HG03064 (cell line): Measurements from ENCODE around the gene SRCIN1.

Experiments used
- ATAC-seq: cut with Tn5 transposase; IDR thresholded peaks from one replicate; pipeline ENCODE4 v1.9.1; 2021; ENCODE audit warnings: low read depth; ENCODE audit not compliant: unreplicated experiment

SRCIN1 gene

DNA sequence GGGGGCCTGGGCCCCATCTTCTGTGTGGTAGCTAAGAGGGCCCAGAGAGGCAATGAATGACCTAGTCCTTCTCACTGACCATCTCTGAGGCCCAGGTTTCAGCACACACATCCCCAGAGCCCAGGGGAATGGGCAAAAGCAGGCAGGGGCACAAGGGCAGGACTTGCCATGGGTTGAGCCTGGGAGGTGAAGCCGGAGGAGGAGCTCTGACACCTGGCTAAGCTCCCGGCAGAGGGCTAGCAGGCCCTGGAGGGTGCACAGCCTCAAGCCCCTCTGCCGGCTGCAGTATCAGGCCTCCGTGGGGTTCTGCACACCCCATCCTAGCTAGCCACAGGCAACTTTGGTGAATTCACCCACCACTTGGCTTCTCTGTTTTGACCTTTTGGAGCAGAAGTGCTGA lies 5.3 kb downstream of the SRCIN1 start:
- no peak for ATAC-seq

DNA sequence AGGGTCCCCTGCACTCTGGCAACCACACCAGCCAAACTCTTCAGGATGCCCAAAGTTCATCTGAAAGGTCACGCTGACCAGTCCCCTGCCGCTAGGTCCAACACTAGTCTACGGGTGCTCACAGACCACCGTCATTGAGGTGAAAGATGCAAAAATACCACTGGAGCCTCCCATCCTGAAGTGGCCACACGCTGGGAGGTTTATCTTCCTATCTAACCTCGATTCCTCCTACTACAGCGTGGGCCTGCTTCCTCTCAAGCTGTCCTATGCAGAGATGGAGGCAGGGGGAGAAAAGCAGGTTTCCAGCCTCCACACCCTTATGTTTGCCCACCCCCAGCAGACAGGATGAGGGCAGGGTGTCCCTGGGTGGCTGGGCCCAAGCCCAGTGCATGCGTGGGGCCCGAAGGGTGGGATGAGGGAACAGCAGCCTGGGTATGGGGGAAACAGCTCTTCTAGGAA lies 6.3 kb downstream of the SRCIN1 start:
- no peak for ATAC-seq

DNA sequence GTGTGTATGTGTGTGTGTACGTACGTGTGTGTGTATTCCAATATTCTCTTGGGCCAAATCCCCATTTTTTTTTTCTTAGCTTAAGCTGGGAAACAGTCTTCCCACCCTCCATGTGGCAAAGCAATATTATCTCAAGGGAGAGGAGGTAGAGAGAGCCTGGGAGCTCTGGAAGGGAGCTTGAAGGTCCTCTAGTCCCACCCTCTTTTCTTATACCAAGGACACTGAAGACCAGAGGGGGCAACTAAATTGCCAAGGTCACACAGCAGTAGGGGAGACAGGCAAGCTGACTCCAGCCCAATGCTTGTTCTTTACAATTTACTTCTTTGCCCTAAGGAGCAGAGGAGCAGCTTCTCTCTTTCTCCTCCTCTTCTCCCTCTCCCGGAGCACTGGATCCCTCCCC lies 6.8 kb downstream of the SRCIN1 start:
- ATAC-seq, result no peak

DNA sequence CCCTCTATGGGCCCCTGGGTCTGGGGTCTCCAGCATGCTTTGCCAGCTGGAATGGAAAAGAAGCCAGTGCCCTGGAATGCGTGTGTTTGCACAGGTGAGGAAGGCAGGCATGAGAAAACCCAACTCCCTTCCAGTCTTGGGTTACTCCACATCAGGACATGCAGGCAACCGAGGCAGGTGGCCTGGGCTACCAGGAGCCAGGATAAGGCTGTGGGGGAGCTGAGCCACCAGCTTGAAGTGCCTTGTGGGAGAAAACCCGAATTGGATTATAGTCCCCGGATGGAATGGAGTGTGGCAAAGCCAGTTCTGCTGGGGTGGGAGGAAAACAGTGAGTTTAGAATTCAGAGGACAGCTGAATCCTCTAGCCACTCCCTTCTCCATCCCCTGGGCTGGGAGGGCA lies 7.2 kb downstream of the SRCIN1 start:
- ATAC-seq, result no peak

DNA sequence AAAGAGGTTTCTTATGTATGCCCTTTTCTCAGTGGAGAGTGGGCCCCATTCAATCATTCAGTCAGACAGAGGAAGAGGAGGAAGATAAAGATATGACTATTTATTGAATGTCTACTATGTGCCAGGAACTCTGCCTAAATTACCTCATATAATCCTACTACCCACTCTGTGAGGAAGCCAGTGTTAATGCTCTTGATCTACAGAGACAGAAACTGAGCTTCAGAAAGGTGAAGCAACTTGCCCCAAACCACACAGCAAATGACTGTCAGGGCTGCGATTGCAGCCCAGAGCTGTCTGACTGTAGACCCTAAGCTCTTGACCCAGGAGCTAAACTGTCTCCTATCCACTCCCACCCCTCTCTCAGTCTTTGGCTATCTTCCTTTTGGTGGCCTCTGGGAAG lies 8.4 kb downstream of the SRCIN1 start:
- no peak for ATAC-seq

DNA sequence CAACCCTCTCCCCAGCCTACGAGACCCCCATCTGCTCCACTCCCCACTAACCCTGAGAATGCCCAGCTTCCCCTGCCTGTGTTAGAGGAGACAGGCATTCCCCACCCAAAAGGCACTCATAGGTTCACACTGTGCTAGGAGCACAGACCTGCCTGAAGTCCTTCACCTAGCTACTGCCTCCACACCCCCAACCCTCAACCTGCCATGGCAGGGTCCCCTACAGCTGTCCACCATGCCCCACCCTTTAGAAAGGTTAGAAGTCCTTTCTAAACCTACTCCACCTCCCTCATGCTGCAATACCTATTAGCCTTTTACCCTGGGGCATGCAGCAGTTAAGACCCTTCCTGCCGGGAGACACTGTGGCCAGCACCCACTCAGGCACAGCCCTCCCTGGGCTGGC lies 9.1 kb downstream of the SRCIN1 start:
- no peak for ATAC-seq

DNA sequence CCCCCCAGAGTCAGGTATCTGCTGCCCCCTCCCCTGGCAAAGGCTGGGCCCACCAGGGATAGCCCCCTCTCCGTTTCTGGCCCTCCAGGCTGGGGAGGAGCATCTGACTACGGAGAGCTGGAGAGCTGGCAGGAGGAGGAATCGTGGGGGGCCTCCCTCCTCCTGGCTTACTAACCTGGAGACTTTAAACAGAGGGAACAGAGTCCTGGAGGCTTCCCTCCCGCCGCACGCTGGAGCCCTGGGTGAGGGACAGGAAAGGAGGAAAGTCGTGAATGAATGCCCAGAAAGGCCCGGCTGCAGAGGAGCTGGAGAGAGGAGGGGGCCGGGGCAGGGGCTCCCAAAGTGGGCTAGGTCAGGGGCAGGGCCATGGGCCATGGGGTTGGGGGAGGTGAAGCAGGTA lies 9.9 kb downstream of the SRCIN1 start:
- ATAC-seq, result no peak

DNA sequence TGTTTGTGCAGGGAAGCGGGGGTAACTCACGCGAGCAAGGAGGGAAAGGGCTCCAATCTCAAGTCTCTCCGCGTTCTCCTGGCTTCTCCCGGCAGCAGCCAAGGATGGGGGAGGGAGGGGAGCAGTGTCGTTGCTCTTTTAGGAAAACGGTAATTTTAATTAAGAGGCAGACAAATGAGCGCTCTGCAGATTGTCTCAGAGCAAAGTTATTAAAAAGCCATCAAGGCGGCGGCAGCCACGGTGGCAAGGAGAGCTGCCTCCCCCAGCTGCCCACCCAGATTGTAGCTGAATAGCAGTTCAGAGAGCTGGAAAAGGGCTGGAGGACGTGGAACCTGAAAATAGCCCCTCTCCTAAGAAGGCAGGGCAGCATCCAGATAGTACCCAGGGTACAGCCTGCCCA lies 11.6 kb downstream of the SRCIN1 start:
- no peak for ATAC-seq

DNA sequence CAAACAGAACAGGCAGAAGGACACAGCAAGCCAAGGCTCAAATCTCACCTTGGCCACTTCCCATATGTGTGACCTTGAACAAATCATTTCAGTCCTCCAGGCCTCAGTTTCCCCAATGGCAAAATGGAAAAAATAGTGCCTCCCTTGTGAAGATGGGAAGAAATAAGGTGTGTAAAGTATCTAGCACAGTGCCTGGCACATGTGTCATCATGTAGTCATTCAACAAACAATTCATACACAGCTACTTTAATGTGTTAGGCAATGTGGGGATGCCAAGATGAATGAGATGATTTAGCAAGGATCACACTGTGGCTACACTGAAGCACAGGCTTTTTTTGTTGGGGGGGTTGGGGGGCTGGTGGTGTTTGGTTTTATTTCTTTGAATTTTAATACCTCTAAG lies 13.3 kb downstream of the SRCIN1 start:
- ATAC-seq, result no peak

DNA sequence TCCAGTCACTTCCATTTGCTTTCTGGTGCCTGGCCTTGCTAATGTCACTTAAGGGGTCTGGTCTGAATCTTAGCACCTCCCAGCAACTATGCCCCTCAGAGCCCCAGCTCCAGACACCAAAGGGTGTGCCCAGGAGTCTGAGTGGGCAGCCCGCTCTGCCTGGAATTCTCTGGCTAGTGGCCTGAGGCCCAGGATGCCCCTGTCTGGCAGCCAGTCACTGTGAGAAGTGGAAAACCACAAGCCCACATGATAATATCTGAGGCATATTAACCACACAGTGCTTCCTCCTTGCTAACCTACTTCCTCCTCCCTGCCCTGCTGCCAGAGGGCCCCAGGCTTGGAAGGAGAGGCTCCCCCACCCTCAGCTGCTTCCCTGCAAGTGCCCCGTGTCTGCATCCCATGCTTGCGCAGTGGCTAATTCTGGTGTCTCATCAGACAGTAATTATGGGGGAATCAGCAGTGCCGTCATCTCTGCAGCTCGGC lies 14.0 kb downstream of the SRCIN1 start:
- no peak for ATAC-seq

DNA sequence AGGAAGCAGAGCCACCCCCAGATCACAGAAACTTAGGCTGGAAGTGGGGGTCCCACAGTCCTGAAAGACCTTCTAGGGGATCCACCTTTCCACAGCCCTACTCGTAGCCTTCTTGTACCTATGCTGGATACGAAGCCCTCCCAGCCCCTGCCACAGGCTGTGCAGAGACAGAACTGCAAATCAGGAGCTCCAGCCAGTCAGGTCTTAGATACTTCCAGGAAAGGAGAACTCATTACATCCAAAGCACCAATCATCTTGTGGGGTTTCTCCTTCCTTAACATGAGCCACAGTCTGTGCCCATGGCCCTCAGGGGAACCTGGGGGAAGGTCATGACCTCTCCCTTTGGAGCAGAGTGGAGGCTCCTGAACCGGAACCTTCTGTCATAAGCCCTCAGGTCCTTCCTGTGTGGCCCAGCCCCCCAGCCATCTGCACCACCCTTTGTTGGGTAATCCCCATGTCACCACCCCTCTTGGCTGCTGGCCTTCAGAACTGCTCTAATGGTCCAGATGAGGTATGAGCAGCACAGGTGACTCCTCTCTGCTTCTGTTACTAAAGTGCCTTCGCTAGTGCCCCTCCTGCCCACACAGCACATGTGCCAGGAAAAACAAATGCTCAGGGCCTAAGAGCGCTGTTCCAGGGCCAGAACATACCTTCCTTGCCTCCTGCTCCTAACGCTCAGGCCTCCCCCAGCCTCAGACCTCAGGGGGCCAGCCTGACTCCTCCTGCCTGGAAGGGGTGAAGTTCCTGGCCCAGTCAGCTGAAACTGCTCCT lies 14.6 kb downstream of the SRCIN1 start:
- ATAC-seq, result no peak

DNA sequence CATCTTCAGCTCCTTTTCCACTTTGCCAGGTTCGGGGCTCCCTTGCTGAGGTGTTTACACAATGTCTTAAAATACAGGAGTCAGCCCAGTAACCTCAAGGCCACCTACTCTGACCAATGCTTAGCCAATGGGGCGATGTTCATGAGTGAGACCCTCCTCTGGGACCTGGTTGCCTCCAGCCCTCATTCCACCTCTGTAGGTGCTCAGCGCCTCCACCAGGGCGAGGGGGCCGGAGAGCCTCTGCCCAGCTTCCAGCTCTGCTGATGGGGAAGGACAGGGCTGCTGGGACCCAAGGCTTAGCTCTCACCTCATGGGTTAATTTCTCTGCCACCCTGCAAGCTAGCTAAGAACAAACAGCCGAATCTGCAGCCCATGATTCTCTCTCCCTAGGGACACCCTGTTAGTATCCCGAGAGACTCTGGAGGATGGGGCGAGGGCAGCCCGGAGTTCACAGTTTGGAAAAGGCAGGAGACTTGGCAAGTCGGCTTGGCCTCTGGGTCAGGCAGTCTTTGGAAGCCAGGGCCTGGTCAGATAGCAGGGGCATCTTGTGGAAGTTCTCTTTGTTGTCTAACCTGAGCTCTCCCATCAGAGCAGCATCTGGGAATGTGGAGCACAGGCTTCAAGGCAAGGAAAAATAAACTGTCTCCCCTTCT lies 16.2 kb downstream of the SRCIN1 start:
- ATAC-seq, result no peak

DNA sequence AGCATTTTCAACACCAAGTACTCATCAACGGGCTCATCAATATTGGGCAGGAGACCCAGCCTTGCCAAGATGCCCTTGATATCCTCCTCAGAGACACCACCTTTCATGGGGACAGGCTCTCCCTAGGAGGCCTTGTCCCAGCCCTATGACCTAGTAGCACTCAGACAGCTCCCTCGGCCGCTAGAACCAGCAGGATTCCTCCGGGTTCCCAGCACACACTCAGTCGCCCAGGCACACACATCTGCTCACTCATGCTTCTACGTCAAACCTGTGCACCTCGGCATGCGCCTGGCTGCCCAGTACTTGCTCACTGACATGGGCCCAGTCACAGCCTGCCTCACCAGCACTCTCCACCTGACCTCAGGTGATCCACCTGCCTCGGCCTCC lies 17.0 kb downstream of the SRCIN1 start:
- no peak for ATAC-seq

DNA sequence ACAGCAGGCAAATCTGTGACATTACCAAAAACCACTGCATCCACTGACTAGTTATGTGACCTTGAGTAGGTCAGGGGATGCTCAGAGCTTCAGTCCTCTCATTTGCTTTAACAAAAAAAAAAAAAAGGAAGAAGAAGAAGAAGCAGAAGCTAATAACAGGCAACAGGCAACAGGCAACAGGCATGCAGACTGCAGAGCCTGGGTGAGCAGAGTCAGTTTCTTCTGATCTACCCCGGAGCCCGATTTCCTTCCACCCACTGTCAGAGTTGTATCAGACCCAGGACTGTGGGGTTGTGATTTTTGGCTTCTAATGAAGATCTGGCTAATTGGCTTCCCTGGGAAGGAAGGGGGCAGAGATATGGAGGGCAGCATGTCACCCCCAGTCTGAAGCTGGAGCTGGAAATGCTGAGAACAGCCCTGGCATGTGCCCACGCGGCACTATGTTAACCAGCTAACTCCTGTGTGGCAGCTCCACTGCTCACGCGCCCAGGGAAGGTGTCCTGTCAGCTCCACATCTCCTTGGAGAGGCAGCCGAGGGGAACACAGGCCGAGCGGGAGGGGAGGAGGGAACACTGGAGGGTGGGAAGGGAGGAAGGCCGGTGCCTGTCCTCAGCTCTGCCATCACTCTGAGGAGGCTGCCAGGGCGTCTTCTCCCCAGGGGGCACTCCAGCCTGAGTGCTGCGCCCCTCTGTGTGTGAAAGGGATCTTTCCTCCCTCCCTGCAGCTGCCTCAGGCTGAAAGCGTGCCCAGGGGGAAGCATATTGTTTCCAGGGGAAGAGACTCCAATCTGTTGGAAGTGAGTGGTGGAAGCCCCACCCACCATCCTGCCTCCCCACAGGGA lies 17.6 kb downstream of the SRCIN1 start:
- no peak for ATAC-seq

DNA sequence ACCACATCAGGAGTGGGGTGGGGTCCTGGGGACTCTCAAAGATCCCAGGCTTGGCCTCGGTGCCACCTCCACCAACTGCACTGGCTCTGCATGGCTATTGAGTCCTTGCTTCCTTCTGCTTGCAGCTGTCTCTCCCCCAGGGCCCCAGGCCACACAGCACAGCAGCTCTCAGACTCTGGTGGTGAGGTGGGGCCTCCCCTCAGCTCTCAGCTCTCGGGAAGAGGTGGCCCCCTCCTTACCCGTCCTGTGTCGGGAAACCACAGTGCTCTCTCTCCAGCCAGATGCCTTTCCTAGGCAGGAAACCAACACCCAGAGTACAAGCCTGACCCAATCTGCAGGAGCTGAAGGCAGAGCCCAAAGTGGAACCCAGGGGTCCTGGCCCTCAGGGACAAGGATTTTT lies 18.5 kb downstream of the SRCIN1 start:
- no peak for ATAC-seq

DNA sequence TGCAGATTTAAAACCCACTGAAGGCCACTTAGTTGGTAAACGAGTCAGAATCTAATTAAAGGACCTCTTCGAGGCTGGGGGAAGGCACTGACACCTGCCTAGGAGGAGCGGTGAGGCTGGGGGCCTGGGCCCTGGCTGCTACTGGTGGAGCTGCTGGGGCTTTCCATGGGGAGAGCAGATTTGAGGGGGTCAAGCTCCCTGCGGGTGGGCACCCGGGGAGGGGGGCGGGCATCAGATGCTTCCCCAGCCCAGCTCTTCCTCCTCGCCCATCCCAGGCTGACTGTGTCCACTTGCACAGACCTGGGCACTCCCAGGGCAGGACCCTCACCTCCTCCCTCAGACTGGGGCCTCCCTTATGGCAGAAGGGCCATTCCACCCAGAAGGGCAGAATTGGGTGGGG lies 19.0 kb downstream of the SRCIN1 start:
- ATAC-seq, result no peak

DNA sequence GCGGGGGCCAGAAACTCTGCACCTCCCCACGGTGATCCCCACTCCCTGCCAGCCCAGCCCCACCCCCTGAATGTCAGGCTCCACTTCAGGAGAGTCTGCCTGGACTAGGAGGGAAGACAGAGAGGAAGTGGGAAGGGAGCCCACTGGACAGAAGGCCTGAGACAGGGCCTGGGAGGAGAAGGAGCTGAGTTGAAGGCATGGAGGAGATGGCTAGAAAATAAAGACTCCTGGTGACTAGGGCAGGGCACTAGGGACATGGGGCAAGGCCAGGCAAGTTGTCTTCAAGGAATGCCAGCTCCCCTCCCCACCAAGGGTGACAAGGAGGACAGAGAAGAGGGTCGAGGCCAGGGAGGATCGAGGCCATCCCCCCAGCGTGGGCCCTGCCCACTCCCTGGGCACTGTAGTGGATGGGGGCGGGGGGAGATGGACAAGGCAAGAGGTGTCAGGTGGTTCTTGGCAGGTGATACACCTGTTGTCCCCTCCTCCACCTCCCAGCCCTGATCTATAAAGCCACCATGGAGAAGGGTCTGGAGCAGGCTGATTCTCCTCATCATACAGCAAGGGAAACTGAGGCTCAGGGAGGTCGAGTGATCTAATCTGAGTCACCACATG lies 19.7 kb downstream of the SRCIN1 start:
- ATAC-seq, result no peak

DNA sequence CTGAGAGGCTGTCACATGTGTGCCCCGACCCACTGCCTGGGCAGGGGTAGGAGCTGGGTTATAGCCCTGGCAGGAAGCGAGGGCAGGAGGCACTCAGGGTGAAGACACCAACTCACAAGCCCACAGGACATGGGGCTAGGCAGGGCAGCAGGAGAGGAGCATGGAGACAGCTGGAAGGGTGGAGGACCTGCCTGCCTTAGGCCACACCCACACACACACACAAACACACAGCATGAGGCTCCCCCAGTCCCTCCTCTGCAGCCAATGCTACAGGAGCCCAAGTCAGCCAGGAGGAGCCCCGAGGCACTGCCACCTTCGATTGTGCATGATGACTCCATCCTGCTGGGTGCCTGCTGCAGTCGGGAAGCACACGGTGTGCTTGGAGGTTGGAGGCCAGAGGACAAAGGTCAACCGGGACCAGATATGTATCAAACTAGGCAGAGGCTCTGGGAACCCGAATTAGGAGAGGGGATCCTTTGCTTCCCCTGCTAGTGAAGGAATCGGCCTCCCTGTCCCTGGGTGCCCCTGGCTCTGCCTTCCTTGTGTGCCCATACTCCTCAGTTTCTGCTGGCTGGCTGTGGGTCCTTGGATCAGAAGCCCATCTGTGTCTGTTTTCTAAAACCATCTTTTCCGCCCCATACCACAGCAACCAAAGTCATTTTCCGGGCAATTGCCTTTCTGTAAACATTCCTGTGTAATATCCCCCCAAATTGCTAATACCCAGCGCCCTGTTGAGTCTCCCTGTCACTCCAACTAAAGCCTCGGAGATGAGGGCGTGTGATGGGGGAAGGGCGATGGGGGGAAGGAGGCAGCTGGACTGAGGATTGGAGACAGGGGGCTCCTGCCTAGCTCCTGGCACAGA lies 20.5 kb downstream of the SRCIN1 start:
- ATAC-seq, result no peak

DNA sequence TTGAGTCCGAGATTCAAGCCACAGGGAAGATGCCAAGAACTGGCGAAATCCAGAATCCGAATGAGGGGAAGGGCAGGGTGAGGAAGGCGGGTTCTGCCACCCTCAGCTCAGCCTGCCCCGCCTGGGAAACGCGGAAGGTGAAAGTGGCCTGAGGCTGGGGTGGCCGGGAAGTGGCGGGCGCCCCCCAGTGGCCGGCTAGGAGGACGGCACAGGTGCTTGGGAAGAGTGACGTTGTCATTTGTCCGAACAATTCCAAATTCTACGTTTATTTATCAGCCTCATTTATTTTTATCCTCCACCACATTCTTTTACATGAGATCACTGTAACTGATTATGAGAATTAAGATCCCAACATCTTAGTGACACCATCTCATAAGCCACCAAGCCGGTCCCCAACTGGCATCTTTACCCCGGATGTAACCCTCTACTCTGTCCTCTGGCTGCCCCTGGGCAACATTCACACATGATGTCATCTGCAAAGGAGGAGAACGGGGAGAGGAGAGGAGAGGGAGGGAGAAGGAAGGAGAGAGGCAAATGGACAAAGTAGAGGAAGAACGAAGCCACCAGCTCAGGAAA lies 21.3 kb downstream of the SRCIN1 start:
- no peak for ATAC-seq
